ENCODE measurements around the gene ELOVL6. TPM values are rescaled to one million over a fixed set of nuclear protein-coding genes. Genes with fewer than 3 reads are reported as not detected.

ELOVL6 gene
- total RNA-seq, 3 donors from 2014 or later (not counting 1 experiment from before 2014, with no cell fraction given), result 25.0 to 35.2 (median 30.9) TPM

DNA sequence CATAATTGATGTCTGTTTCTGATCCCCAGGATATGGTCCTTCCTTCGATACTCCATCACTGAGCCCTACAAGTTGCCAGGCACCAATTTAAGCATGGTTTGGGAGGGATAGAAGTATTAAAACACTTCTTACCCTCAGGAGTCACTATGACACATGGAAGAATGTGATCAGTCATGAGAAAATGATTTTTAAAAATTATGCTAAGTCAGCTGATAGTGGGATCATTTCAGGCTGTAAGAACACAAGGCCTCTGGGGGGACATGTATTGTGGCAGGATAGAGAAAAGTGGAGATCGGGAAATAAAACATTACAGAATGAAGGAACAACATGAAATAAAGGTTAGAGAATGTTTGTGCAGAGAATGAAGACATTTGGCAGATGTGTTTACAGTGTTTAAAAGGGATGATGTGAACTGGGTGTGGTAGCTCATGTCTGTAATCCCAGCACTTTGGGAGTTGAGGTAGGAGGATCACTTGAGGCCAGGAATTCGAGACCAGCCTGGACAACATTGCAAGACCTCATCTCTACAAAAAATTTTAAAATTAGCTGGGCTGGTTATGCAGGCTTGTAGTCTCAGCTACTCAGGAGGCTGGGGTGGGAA is 64.0 kb downstream of the ELOVL6 start:
- ATAC-seq, result no peak
- WGBS (ENCODE audit: insufficient coverage), result 93% methylated on average over 2 of the region's 3 CpGs
- no peaks in the 10 kb centered on the region for H3K27me3 ChIP-seq (ENCODE audit: control insufficient read depth, insufficient read depth, low read length)
- H3K4me1 Mint-ChIP-seq, result peaks cover 28 to 38% of the 10 kb centered on the region in 2 donors
- TF ChIP-seq, protein P1, sequence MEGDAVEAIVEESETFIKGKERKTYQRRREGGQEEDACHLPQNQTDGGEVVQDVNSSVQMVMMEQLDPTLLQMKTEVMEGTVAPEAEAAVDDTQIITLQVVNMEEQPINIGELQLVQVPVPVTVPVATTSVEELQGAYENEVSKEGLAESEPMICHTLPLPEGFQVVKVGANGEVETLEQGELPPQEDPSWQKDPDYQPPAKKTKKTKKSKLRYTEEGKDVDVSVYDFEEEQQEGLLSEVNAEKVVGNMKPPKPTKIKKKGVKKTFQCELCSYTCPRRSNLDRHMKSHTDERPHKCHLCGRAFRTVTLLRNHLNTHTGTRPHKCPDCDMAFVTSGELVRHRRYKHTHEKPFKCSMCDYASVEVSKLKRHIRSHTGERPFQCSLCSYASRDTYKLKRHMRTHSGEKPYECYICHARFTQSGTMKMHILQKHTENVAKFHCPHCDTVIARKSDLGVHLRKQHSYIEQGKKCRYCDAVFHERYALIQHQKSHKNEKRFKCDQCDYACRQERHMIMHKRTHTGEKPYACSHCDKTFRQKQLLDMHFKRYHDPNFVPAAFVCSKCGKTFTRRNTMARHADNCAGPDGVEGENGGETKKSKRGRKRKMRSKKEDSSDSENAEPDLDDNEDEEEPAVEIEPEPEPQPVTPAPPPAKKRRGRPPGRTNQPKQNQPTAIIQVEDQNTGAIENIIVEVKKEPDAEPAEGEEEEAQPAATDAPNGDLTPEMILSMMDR (IDR thresholded peaks at IDR 0.05), result no peak
- intact Hi-C loops (cut with micrococcal nuclease), result no loop called here
- peak overlapping the region in 1 of 2 donors; percentile 47 for H3K27ac Mint-ChIP-seq
- H3K9me3 ChIP-seq (ENCODE audit: control insufficient read depth, insufficient read depth, low read length), result no peaks in the 10 kb centered on the region
- H3K9me3 Mint-ChIP-seq, result no peaks in the 10 kb centered on the region
- DNase-seq, result no peak
- H3K27me3 Mint-ChIP-seq (ENCODE audit: low read depth in 2 of 2), result no peaks in the 10 kb centered on the region
- no peaks in the 10 kb centered on the region for H3K36me3 ChIP-seq (ENCODE audit: control insufficient read depth, insufficient read depth, low read length)
- no peaks in the 10 kb centered on the region for H3K4me1 ChIP-seq (ENCODE audit: control insufficient read depth, insufficient read depth, low read length)
- peaks cover 5% of the 10 kb centered on the region for H3K36me3 Mint-ChIP-seq
- H3K4me3 Mint-ChIP-seq, result no peak overlapping the region
- no peak overlapping the region for H3K4me3 ChIP-seq (ENCODE audit: low read length)
- H3K27ac ChIP-seq (ENCODE audit: low read length), result no peak overlapping the region

DNA sequence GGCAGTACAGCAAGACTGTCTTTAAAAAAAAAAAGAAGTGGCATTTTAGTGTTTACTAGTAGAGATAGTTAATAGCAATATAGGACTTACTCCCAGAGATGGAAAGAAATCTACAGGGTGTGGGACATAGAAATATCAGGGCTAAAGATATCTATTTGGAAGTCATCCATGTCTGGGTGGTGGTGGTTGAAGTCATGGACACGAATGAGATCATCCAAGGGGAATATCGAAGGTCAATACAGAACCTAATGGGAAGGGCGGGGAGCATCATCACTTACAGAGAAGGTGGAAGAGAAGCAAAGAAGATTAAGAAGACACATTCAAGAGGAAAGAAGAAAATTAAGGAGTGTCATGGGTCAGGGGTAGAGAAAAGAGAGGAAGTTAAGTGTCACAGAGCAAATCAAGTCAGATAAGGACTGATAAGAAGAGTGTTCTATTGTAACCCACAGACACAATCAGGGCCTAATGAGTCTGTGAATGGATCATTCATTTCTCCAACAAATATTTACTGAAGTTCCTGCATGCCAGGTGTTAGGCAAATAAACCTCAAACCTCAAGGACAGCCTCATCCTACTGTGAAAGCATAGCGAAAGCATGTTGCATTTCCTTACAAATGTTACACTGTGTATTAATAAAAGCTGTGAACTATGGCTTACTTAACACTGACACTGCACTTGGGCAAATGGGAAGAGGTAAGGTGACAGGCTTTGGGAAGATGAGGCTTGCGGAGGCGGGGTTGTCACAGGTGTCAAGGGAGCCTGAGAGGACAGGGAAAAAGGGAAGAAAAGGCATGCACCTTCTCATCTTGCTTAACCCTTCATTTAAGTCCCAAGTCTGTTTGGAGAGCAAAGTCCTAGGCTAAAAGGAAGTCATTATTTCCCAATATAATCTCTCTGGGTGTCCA is 65.3 kb downstream of the ELOVL6 start:
- Mint-ChIP-seq H3K27me3 (ENCODE audit: low read depth in 2 of 2) (no peaks in the 10 kb centered on the region), H3K9me3 (no peaks in the 10 kb centered on the region), H3K36me3 (peaks cover 5% of the 10 kb centered on the region), H3K27ac (peak overlapping the region in 1 of 2 donors; percentile 13), H3K4me1 (peaks cover 34 to 43% of the 10 kb centered on the region in 2 donors), H3K4me3 (no peak overlapping the region)
- Histone ChIP-seq H3K27ac (ENCODE audit: low read length) (no peak overlapping the region), H3K9me3 (ENCODE audit: control insufficient read depth, insufficient read depth, low read length) (no peaks in the 10 kb centered on the region), H3K36me3 (ENCODE audit: control insufficient read depth, insufficient read depth, low read length) (no peaks in the 10 kb centered on the region), H3K4me1 (ENCODE audit: control insufficient read depth, insufficient read depth, low read length) (no peaks in the 10 kb centered on the region), H3K4me3 (ENCODE audit: low read length) (no peak overlapping the region), H3K27me3 (ENCODE audit: control insufficient read depth, insufficient read depth, low read length) (no peaks in the 10 kb centered on the region)
- 97% methylated on average over 5 of the region's 6 CpGs for WGBS (ENCODE audit: insufficient coverage)
- intact Hi-C loops (cut with micrococcal nuclease), result no loop called here
- TF ChIP-seq, protein P1 (IDR thresholded peaks at IDR 0.05), result no peak
- DNase-seq (no peak), ATAC-seq (no peak)

DNA sequence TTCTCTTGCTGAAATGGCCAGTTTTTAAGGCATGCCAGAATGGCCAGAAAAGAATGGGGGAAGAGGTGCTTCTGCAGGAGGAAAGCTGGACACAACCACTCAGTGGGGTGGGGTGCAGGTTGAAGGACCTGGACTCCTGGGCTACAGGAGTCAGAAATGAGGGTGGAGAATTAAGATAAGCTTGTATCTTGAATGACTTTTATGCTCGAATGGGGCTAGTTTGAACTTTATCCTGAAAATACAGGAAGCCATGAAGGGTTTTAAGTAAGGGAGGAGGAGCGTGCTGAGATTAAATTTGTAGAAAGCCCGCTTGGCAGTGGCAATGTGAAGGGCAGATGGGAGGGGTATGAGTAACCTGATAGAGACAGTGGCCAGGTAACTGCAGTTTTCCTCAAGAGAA is 66.5 kb downstream of the ELOVL6 start:
- no peaks in the 10 kb centered on the region for H3K36me3 ChIP-seq (ENCODE audit: control insufficient read depth, insufficient read depth, low read length)
- H3K27me3 ChIP-seq (ENCODE audit: control insufficient read depth, insufficient read depth, low read length), result no peaks in the 10 kb centered on the region
- Mint-ChIP-seq H3K4me3 (no peak overlapping the region), H3K36me3 (peaks cover 5% of the 10 kb centered on the region), H3K27me3 (ENCODE audit: low read depth in 2 of 2) (no peaks in the 10 kb centered on the region), H3K4me1 (peaks cover 40 to 46% of the 10 kb centered on the region in 2 donors), H3K27ac (peak overlapping the region; percentile 15 to 19), H3K9me3 (no peaks in the 10 kb centered on the region)
- DNase-seq, result no peak
- TF ChIP-seq, protein P1 (IDR thresholded peaks at IDR 0.05), result no peak
- 87% methylated on average over 3 of the region's 3 CpGs for WGBS (ENCODE audit: insufficient coverage)
- ATAC-seq, result no peak
- H3K4me3 ChIP-seq (ENCODE audit: low read length), result no peak overlapping the region
- H3K4me1 ChIP-seq (ENCODE audit: control insufficient read depth, insufficient read depth, low read length), result no peaks in the 10 kb centered on the region
- H3K9me3 ChIP-seq (ENCODE audit: control insufficient read depth, insufficient read depth, low read length), result no peaks in the 10 kb centered on the region
- intact Hi-C loops (cut with micrococcal nuclease), result no loop called here
- no peak overlapping the region for H3K27ac ChIP-seq (ENCODE audit: low read length)
